ENCODE data around the gene ATP6V0E1. TPM values are rescaled to one million over a fixed set of nuclear protein-coding genes. Genes with fewer than 3 reads are reported as not detected.

ATP6V0E1 gene
- total RNA-seq, 1 donor from 2014 or later: 284 TPM

GRCh38 chr5:172956936-172957335 is 26.6 kb upstream of the ATP6V0E1 start:
- no peak for DNase-seq (ENCODE audit: low read depth)

GRCh38 chr5:172957458-172957857 is 26.1 kb upstream of the ATP6V0E1 start:
- DNase-seq (ENCODE audit: low read depth): no peak

GRCh38 chr5:172958331-172959046 is 25.1 kb upstream of the ATP6V0E1 start:
- DNase-seq (ENCODE audit: low read depth): peak; percentile 24

- DNase-seq (ENCODE audit: low read depth): no peak
These were observed 23.5 kb upstream of the ATP6V0E1 start for GRCh38 chr5:172959824-172960799.

- no peak for DNase-seq (ENCODE audit: low read depth)
These were observed 13.7 kb upstream of the ATP6V0E1 start for GRCh38 chr5:172969921-172970320.

- no peak for DNase-seq (ENCODE audit: low read depth)
These were observed 12.1 kb upstream of the ATP6V0E1 start for GRCh38 chr5:172971482-172971881.

- DNase-seq (ENCODE audit: low read depth): peak; percentile 52
These were observed 11.0 kb upstream of the ATP6V0E1 start for GRCh38 chr5:172972552-172972951.

GRCh38 chr5:172973127-172973916 is 10.2 kb upstream of the ATP6V0E1 start:
- DNase-seq (ENCODE audit: low read depth): no peak

- DNase-seq (ENCODE audit: low read depth): no peak
These were observed 9.6 kb upstream of the ATP6V0E1 start for GRCh38 chr5:172973931-172974330.

- DNase-seq (ENCODE audit: low read depth): no peak
These were observed 8.3 kb upstream of the ATP6V0E1 start for GRCh38 chr5:172975289-172975688.

GRCh38 chr5:172979778-172980177 is 3.8 kb upstream of the ATP6V0E1 start:
- no peak for DNase-seq (ENCODE audit: low read depth)

GRCh38 chr5:172981931-172982330 is 1.6 kb upstream of the ATP6V0E1 start:
- no peak for DNase-seq (ENCODE audit: low read depth)

GRCh38 chr5:172984244-172984953 is 828 bp downstream of the ATP6V0E1 start:
- DNase-seq (ENCODE audit: low read depth): peak; percentile 87

GRCh38 chr5:172985596-172985995 is 2.0 kb downstream of the ATP6V0E1 start:
- DNase-seq (ENCODE audit: low read depth): no peak

- no peak for DNase-seq (ENCODE audit: low read depth)
These were observed 4.7 kb downstream of the ATP6V0E1 start for GRCh38 chr5:172988276-172988675.

GRCh38 chr5:172990776-172991175 is 7.2 kb downstream of the ATP6V0E1 start:
- no peak for DNase-seq (ENCODE audit: low read depth)

GRCh38 chr5:172994405-172994804 is 10.8 kb downstream of the ATP6V0E1 start:
- DNase-seq (ENCODE audit: low read depth): no peak

GRCh38 chr5:172999372-172999973 is 15.9 kb downstream of the ATP6V0E1 start:
- DNase-seq (ENCODE audit: low read depth): no peak

- DNase-seq (ENCODE audit: low read depth): peak; percentile 72
These were observed 16.4 kb downstream of the ATP6V0E1 start for GRCh38 chr5:172999974-173000373.

GRCh38 chr5:173001229-173001841 is 17.8 kb downstream of the ATP6V0E1 start:
- DNase-seq (ENCODE audit: low read depth): no peak

Data from renal cortical epithelial cell (primary cell).